Thymus (tissue), 2 donors: Measurements from ENCODE around the gene SLC46A1. TPM values are rescaled to one million over a fixed set of nuclear protein-coding genes. Genes with fewer than 3 reads are reported as not detected.

Experiments
- polyA plus RNA-seq: library from polyadenylated mRNA; stranded (reverse); fragments of 200-250 nt; gene quantifications from one replicate; pipeline ENCODE4 v1.2.3, GENCODE V29; 2013
- total RNA-seq: library from RNA; stranded (reverse); fragments of 120-200 nt; gene quantifications from one replicate; pipeline ENCODE4 v1.2.4, GENCODE V29; 2013
- donor health status: healthy.

SLC46A1 gene
- total and polyA plus RNA-seq, 2 donors = 10.5 to 13.1 TPM

Other genes starting within 250 kb of the SLC46A1 start
- 17.2 TPM for gene TMEM97, start 87.0 kb downstream of the SLC46A1 start, total RNA-seq
- 3.3 TPM for gene TMEM97, start 87.0 kb downstream of the SLC46A1 start, polyA plus RNA-seq
- 44.6 TPM for gene IFT20, start 70.7 kb downstream of the SLC46A1 start, total RNA-seq
- 82.5 TPM for gene IFT20, start 70.7 kb downstream of the SLC46A1 start, polyA plus RNA-seq
- 11.3 TPM for gene TNFAIP1, start 70.5 kb downstream of the SLC46A1 start, total RNA-seq
- 19.4 TPM for gene TNFAIP1, start 70.5 kb downstream of the SLC46A1 start, polyA plus RNA-seq
- gene POLDIP2, start 48.7 kb downstream of the SLC46A1 start, total RNA-seq = 52.5 TPM
- gene POLDIP2, start 48.7 kb downstream of the SLC46A1 start, polyA plus RNA-seq = 37.6 TPM
- gene SEBOX, start 41.0 kb downstream of the SLC46A1 start, total RNA-seq = not detected
- not detected for gene SEBOX, start 41.0 kb downstream of the SLC46A1 start, polyA plus RNA-seq
- gene VTN, start 35.9 kb downstream of the SLC46A1 start, total RNA-seq = 0.09 TPM
- 0.59 TPM for gene VTN, start 35.9 kb downstream of the SLC46A1 start, polyA plus RNA-seq
- 1.2 TPM for gene SARM1, start 34.5 kb downstream of the SLC46A1 start, total RNA-seq
- gene SARM1, start 34.5 kb downstream of the SLC46A1 start, polyA plus RNA-seq = 5.4 TPM
- gene SLC13A2, start 67.4 kb upstream of the SLC46A1 start, total RNA-seq = not detected
- 0.09 TPM for gene SLC13A2, start 67.4 kb upstream of the SLC46A1 start, polyA plus RNA-seq
- gene FOXN1, start 100.1 kb upstream of the SLC46A1 start, total RNA-seq = 5.4 TPM
- 6.5 TPM for gene FOXN1, start 100.1 kb upstream of the SLC46A1 start, polyA plus RNA-seq
- 30.4 TPM for gene UNC119, start 146.4 kb upstream of the SLC46A1 start, total RNA-seq
- 30.6 TPM for gene UNC119, start 146.4 kb upstream of the SLC46A1 start, polyA plus RNA-seq
- gene PIGS, start 165.3 kb upstream of the SLC46A1 start, total RNA-seq = 25.5 TPM
- 19.6 TPM for gene PIGS, start 165.3 kb upstream of the SLC46A1 start, polyA plus RNA-seq
- 18.2 TPM for gene ALDOC, start 170.7 kb upstream of the SLC46A1 start, total RNA-seq
- 10.6 TPM for gene ALDOC, start 170.7 kb upstream of the SLC46A1 start, polyA plus RNA-seq
- 46.0 TPM for gene SPAG5, start 192.8 kb upstream of the SLC46A1 start, total RNA-seq
- gene SPAG5, start 192.8 kb upstream of the SLC46A1 start, polyA plus RNA-seq = 19.4 TPM
- 2.6 TPM for gene RSKR, start 208.0 kb upstream of the SLC46A1 start, total RNA-seq
- 6.4 TPM for gene RSKR, start 208.0 kb upstream of the SLC46A1 start, polyA plus RNA-seq
- gene BLTP2, start 238.9 kb upstream of the SLC46A1 start, total RNA-seq = 49.8 TPM
- gene BLTP2, start 238.9 kb upstream of the SLC46A1 start, polyA plus RNA-seq = 18.6 TPM